Stomach (tissue), 4 donors: ENCODE measurements around the gene HPCA.
"Not testable (repeated sequence)": the region's sequence is repeated elsewhere in the genome, so short reads cannot be mapped to it uniquely, and the experiment has no call there.

Experiments
- EP300 ChIP-seq: sonication (generic); formaldehyde crosslinking; IDR thresholded peaks from one replicate; pipeline ENCODE4 v1.6.1; 2017; ENCODE audit warnings: antibody characterized with exemption
- POLR2A ChIP-seq, 4 donors: fragments of 450-650 bp; IDR thresholded peaks; one replicate each; pipeline ENCODE4 v1.6.1; 2016; ENCODE audit warnings: antibody characterized with exemption in 4 of 4, control low read depth in 2 of 4, mild to moderate bottlenecking in 1 of 4, moderate library complexity in 1 of 4
- POLR2AphosphoS5 ChIP-seq, 3 donors: sonication (generic); formaldehyde crosslinking; IDR thresholded peaks; one replicate each; pipeline ENCODE4 v1.6.1; 2016; ENCODE audit warnings: antibody characterized with exemption in 3 of 3
- TF ChIP-seq, protein P1 (sequence below), 7 experiments: fragments of 450-650 bp in 4 of 7; fragments of 200-600 bp in 3 of 7; sonication (generic) in 3 of 7; IDR thresholded peaks; one replicate each; pipeline ENCODE4 v1.5.1; 2016 to 2019; ENCODE audit warnings: antibody characterized with exemption in 7 of 7, control low read depth in 2 of 7, mild to moderate bottlenecking in 1 of 7

DNA sequence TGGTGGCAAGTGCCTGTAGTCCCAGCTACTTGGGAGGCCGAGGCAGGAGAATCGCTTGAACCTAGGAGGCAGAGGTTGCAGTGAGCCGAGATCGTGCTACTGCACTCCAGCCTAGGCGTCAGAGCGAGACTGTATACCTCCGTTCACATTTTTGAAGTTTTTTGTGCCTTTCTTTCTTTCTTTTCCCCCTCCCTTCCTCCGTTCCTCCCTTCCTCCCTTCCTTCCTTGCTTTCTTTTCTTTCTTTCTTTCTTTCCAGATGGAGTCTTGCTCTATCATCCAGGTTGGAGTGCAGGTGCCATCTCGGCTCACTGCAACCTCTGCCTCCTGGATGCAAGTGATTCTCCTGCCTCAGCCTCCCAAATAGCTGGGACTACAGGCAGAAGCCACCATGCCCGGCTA is 19.3 kb downstream of the HPCA start:
- TF ChIP-seq POLR2A (IDR thresholded peaks at IDR 0.05); POLR2AphosphoS5 (IDR thresholded peaks at IDR 0.05); EP300: not testable (repeated sequence)
- TF ChIP-seq, protein P1, sequence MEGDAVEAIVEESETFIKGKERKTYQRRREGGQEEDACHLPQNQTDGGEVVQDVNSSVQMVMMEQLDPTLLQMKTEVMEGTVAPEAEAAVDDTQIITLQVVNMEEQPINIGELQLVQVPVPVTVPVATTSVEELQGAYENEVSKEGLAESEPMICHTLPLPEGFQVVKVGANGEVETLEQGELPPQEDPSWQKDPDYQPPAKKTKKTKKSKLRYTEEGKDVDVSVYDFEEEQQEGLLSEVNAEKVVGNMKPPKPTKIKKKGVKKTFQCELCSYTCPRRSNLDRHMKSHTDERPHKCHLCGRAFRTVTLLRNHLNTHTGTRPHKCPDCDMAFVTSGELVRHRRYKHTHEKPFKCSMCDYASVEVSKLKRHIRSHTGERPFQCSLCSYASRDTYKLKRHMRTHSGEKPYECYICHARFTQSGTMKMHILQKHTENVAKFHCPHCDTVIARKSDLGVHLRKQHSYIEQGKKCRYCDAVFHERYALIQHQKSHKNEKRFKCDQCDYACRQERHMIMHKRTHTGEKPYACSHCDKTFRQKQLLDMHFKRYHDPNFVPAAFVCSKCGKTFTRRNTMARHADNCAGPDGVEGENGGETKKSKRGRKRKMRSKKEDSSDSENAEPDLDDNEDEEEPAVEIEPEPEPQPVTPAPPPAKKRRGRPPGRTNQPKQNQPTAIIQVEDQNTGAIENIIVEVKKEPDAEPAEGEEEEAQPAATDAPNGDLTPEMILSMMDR (IDR thresholded peaks at IDR 0.05) = not testable (repeated sequence)
